IPS DF 4.7 (cell line): ENCODE data around the gene SLC16A8.
A peak's percentile ranks its signal among the peaks of the same experiment; 100 is the strongest.

Source experiments
- DNase-seq: peaks from one replicate; pipeline ENCODE4 v3.0.0-alpha.2; 2013; ENCODE audit warnings: low spot score; ENCODE audit errors: extremely low read depth

The SLC16A8 gene

DNA sequence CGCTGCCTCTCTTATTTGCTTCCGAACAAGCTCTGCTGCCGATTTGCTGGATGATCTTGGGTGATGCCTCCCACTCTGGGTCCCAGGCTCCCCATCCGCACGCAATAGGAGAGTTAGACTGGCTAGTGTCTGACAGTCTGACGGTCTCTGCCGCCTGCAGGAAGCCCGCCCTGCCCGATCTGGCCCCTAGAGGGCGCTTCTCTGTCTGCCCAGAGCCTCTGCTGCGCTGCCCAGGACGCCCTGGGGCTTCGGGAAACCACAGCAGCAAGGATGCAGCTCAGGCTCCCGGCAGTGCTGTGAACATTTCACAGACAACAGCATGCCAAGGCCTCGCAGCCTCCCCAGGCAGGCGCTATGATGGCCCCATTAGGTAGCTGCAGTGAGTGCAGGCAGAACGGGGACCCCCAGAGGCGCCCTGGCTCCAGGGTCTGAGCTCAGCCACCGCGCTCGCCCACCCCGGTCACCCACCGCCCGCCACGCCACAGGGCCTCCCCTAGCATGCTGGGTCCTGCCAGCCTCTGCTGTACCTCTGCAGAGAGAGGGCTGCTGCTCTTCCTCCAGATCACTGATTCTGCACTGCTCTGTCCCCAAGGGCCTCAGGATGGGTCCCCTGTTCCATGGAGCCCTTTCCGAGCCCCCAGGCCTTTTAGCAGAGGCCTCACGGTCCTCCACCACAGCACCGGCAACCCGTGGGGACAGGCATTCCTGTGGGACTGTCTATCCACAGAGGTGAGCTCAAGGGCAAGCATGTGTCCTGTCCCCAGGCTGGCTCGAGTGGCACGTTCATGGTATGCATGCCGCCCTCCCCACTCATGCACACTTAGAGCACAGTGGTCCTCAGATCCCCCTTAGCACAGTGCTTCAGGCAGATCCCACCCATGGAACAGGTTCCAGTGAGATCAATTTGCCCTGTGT lies 30.8 kb upstream of the SLC16A8 start:
- no peak for DNase-seq

GRCh38 chr22:38112381-38112780 lies 28.4 kb upstream of the SLC16A8 start:
- no peak for DNase-seq

GRCh38 chr22:38111925-38112355 lies 28.0 kb upstream of the SLC16A8 start:
- DNase-seq, result no peak

GRCh38 chr22:38110863-38111852 lies 27.2 kb upstream of the SLC16A8 start:
- no peak for DNase-seq

- no peak for DNase-seq
These were observed 26.3 kb upstream of the SLC16A8 start, which contains the start of gene BAIAP2L2 for GRCh38 chr22:38110008-38110862. BAIAP2L2 (minus strand) TSS chr22:38110684; CDS start chr22:38110525, 159 bp downstream.

DNA sequence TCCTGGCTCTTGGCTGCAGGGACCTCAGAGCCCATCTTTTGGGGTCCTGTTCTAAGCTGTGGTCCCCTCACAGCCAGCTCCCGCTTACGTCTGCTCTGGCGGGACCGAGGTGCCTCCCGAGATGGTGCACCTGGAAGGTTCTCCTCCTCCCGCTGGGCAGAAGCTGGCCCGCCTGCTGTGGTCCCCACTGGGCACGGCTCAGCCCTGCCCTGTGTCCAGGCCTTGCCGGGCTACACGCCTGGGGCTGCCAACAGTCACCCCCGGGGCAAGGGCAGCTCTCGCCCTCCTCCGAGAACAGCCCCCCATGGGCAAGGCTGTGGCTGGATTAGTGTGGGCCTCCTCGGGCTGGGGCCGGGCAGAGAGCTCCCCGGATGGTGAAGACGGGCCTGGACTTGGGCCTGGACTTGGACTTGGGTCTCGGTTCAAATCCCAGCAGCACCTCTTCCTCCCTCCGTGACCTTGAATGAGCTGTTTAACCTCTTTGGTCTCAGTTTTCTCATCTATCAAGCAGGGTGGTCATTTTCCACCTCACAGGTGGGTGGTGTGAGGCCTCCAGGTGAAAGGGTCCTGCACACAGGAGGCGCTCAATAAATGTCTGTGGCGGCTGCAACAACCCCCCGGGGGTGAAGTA lies 25.5 kb upstream of the SLC16A8 start:
- DNase-seq, result no peak

- DNase-seq, result no peak
These were observed 24.8 kb upstream of the SLC16A8 start for GRCh38 chr22:38108561-38109319.

DNA sequence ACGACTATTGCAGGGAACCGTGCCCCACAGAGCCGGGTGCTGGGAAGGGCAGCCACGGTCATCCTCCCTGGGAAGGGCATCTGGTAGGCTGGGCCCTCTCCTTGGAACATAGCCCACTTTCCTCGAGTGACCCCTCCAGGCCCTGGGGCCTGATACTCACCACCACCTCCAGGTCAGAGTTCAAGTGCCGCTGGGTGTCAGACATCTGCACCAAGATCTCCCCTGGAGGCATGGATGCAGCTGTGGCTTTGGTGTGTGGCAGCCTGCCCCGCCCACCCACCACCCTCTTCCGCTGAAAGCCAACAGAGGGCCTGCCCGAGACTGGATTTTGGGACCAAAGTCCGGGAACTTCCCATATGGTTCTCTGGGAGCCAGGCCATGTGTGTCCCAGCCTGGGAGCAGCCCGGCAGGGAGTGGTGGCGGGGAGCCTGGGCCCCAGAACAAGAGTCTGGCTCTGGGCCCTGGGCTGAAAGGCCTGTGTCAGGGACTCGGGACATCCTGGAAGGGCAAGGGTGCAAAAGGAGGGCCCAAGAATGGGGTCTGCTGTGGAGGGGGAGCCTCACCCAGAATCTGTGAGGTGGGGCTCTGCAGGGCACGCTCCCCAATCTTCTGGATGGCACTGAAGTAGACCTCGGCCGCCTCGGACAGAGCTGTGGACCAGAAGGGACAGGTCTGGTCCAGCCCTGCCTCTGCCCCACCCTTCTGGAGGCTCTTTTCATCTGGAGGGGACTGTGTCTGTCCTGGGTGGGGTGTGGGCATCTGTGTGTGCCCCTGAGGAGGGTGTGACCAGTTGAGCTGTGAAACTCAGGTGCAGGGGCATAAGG lies 23.9 kb upstream of the SLC16A8 start:
- no peak for DNase-seq

DNA sequence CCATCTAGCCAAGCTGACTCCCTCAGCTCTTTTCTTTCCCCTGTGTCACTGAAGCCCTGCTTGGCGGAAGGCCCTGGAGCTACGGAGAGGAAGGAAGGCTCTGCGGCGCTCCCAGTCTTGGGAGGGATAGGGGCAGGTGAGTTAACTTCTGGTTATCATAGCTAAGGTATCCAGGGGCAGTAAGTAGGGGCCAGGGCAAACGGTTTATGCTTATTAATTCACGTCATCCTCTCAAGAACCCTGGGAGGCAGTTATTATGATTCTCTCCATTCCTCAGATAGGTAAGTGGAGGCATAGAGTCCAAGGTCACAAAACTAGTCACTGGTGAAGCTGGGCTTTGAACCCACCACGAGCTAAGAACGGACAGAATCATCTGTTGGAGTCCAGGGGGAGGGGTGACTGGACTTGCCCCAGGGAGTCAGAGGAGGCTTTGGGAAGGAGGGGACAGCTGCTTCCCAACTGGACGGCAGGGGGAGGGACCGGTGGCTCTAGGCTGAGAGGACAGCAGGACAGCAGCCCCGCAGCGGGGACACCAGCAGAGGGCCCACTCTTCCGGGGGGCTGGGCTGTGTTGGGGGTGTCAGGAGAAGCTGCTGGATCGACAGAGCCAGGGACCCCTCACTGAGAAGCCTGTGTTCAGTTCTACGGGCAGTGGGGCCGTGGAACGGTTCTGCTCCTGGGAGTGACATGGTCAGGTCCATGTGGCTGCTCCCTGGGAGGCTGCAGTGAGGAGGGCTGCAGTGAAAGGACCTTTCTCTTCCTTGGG lies 23.0 kb upstream of the SLC16A8 start:
- no peak for DNase-seq

DNA sequence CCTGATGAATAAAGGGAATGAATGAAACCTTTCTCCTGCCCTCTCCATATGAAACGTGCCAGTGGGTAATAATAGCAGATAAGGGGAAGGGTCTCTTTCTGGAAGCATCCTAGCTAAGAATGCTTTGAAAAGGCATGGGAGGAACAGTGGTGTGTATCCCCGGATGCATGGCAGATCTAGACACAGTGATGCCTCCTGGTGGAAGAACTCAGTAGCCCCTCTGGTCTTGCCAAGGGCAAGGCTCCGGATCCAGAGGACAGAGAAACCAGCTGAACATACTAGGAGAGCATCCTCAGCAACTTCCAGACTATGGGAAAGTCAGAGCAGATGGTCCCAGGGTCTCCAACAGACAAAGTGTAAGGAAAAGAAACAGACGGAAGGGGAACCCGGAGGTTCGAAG lies 20.1 kb upstream of the SLC16A8 start:
- no peak for DNase-seq

- DNase-seq, result no peak
These were observed 19.7 kb upstream of the SLC16A8 start for GRCh38 chr22:38103641-38104040.

DNA sequence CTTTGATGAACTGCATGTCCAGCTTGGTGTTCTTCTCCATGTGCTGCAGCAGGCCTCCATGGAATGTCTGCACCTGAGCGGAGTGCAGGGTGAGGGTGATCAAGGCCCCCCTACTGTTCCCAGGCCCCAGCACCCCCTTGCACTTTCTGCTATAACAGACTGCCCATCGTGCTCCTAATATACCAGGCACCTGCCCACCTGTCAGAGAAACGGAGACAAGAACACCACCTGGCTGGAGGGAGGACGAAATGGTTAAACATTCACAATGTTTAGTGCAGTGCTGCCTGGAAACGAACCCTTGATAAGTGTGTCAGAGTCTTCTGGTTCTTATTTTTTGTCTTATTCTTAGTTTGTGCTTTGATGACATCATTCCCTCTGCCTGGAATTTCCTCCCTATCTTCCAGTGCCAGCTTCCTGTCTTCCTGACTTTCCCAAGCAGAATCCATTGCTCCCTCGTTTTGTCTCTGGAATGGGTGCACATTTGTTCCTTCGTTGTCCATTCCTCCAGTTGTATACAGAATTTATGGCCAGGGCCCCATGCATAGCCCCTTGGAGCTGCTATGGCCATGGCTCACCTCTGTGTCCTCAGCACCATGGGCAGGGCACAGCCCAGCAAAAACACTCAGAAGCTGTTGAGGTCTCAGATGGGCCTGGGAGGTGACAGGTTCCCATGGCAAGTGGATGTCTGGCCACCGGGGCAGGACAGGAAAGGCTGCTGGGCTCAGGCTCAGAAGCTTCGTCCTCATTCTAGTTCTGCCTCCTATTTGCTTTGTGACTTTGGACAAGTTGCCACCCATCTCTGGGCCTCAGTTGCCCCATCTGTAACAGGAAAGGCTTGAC lies 14.6 kb upstream of the SLC16A8 start:
- DNase-seq, result no peak

GRCh38 chr22:38097557-38098409 lies 13.8 kb upstream of the SLC16A8 start:
- DNase-seq, result peak; percentile 58

GRCh38 chr22:38097058-38097457 lies 13.1 kb upstream of the SLC16A8 start:
- DNase-seq, result no peak

GRCh38 chr22:38089474-38089851 lies 5.5 kb upstream of the SLC16A8 start:
- DNase-seq, result no peak
